ENCODE data around the gene PGAP3.

PGAP3 gene

DNA sequence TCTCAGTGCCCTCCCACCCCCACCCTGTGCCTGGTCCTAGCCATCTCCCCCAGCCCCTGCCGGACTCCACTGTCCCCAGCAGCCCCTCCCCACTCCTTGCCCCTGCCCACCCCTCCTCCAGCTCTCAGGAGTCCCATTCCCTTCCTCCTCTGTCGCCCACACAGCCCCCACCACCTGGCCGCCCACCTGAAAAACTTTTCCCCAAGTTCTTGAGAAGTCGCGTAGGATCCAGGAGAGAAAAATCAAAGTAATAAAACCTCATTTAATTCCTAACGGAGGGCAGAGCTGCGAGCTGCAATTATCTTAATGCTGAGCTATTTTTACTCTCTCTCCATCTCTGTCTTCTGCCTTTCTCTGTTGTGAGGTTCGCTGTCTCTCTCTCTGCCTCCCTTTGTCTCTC, 63.5 kb downstream of the PGAP3 start:
- in situ Hi-C loops (cut with MboI; ENCODE audit: low sequenced_read_pairs), result no loop called here

- in situ Hi-C loops (cut with MboI; ENCODE audit: low sequenced_read_pairs), result no loop called here
Observed at GRCh38 chr17:39623356-39623950, 64.4 kb downstream of the PGAP3 start.

- in situ Hi-C loops (cut with MboI; ENCODE audit: low sequenced_read_pairs), result no loop called here
Observed at GRCh38 chr17:39622380-39623006, 65.4 kb downstream of the PGAP3 start.

DNA sequence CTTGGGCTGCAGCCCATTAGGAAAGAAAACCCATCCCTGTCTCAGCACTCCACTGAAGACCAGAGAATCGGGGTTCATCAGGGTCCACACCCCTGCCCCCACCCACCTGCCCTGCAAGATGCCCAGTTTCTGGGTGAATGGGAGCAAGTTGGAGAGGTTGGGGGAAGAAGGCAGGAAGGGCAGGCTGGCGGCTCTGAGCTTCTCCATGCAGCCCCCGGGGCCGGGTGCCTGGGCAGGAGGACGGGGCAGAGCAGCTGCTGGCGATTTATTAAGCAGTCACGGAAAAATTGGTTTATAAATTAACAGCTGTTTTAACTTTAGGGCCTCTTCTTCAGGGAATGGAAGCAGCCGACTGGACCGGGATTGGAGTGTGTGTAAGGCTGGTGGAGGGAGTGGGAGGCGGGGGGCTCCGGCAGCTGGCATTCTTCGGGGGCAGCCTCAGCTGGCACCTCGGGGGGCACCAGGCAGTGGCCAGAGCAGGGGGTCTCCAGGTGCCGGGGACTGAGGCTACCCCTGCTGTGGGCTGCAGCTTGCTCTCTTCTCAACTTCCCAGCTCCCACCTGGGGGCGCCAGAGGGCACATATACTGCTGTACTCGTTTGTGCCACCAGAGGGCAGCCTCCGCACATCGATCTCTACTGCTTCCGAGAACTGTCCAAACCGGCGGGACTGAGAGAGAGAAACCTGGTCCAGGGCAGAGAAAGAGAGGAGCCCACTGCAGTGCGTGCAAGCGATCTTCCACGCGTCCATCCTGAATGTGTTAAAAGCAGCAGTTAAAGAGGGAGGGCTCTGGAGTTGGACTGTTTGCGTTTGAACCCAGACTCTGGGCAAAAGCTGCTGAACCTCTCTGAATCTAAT, 66.1 kb downstream of the PGAP3 start:
- in situ Hi-C loops (cut with MboI; ENCODE audit: low sequenced_read_pairs), result no loop called here
